Measurements from ENCODE around the gene TMTC4. TPM values are rescaled to one million over a fixed set of nuclear protein-coding genes. Genes with fewer than 3 reads are reported as not detected.

TMTC4 gene
- total RNA-seq, 2 experiments from 2014 or later: 15.7 to 19.8 TPM

DNA sequence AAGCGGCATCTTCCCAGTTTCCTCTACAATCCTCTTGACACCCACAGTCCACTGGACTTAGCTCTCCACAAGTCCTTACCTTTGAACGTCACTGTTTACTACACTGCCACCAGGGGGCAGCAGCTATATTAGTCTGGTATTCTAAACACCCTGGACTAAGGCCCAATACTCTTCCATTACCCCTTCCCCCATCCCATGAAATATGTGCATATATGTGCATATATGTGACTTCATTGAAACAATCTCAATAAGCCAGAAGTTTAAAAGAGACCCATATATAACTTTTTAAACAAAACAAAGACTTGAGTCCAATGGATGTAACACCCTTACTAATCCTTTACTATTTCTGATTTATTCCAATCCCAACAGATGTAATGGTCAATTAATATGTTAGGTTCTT, 101.5 kb downstream of the TMTC4 start:
- H2AFZ ChIP-seq (ENCODE audit: low read length): no peak overlapping the region
- no peaks in the 10 kb centered on the region for H3K79me2 ChIP-seq (ENCODE audit: insufficient read depth, low read depth, low read length)
- no peaks in the 10 kb centered on the region for H4K20me1 ChIP-seq (ENCODE audit: insufficient read depth, low read length)
- H3K9me2 ChIP-seq (ENCODE audit: insufficient read depth, low read length): no peaks in the 10 kb centered on the region
- CTCF ChIA-PET (ENCODE audit: unreplicated experiment): interaction anchor here (0.6 to 0.9 kb wide), 2 partner anchors 14 to 101 kb away, joined by 3 to 4 read pairs; no protein-coding TSS in a partner anchor
- DNase-seq (ENCODE audit: low spot score): peak; percentile 62
- POLR2A ChIA-PET: no interaction called here
- BruUV-seq (replicated peaks): no TSS peak
- no peaks in the 10 kb centered on the region for H3K9me3 ChIP-seq (ENCODE audit: low read length)
- no peak overlapping the region for H3K4me2 ChIP-seq (ENCODE audit: low read length)
- TF ChIP-seq, protein P1, sequence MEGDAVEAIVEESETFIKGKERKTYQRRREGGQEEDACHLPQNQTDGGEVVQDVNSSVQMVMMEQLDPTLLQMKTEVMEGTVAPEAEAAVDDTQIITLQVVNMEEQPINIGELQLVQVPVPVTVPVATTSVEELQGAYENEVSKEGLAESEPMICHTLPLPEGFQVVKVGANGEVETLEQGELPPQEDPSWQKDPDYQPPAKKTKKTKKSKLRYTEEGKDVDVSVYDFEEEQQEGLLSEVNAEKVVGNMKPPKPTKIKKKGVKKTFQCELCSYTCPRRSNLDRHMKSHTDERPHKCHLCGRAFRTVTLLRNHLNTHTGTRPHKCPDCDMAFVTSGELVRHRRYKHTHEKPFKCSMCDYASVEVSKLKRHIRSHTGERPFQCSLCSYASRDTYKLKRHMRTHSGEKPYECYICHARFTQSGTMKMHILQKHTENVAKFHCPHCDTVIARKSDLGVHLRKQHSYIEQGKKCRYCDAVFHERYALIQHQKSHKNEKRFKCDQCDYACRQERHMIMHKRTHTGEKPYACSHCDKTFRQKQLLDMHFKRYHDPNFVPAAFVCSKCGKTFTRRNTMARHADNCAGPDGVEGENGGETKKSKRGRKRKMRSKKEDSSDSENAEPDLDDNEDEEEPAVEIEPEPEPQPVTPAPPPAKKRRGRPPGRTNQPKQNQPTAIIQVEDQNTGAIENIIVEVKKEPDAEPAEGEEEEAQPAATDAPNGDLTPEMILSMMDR (conservative IDR thresholded peaks at IDR 0.05; ENCODE audit: low read length): peak; percentile 76
- TF ChIP-seq EZH2phosphoT487 (IDR thresholded peaks at IDR 0.05; ENCODE audit: borderline replicate concordance, low read depth, low read length): no peak
- H3K27ac ChIP-seq (ENCODE audit: low read depth, low read length, poor library complexity, severe bottlenecking): no peak overlapping the region
- intact Hi-C loops (cut with micrococcal nuclease; ENCODE audit: unreplicated experiment): no loop called here
- H3K4me1 ChIP-seq (ENCODE audit: insufficient read depth, low read length, poor library complexity, severe bottlenecking): no peaks in the 10 kb centered on the region
- H3K4me3 ChIP-seq (ENCODE audit: low read depth, low read length, poor library complexity, severe bottlenecking): no peak overlapping the region
- no peaks in the 10 kb centered on the region for H3K36me3 ChIP-seq (ENCODE audit: insufficient read depth, low read length)

DNA sequence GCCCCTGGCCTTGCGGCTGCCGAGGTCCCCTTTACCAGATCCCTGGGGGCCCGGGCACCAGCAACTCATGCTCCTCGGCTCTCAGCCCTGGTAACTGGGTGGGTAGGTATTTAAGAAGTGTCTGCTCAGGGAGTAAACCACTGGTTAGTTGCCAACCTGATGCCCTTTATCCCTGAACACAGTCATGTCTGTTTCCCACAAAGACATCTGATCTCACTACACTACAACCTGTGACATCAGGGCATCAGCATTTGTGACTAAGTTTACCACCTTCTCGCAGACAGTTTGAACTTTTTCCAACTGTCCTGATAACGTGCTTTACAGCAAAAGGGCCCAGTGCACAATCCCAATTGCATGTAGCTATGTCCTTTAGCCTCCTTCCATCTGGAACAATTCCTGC, 108.1 kb downstream of the TMTC4 start:
- no peaks in the 10 kb centered on the region for H3K79me2 ChIP-seq (ENCODE audit: insufficient read depth, low read depth, low read length)
- ChIA-PET CTCF (ENCODE audit: unreplicated experiment) (no interaction called here), POLR2A (no interaction called here)
- no peaks in the 10 kb centered on the region for H3K4me1 ChIP-seq (ENCODE audit: insufficient read depth, low read length, poor library complexity, severe bottlenecking)
- intact Hi-C loops (cut with micrococcal nuclease; ENCODE audit: unreplicated experiment): no loop called here
- H3K4me2 ChIP-seq (ENCODE audit: low read length): no peak overlapping the region
- no peak overlapping the region for H3K4me3 ChIP-seq (ENCODE audit: low read depth, low read length, poor library complexity, severe bottlenecking)
- H4K20me1 ChIP-seq (ENCODE audit: insufficient read depth, low read length): no peaks in the 10 kb centered on the region
- no peak overlapping the region for H2AFZ ChIP-seq (ENCODE audit: low read length)
- H3K27ac ChIP-seq (ENCODE audit: low read depth, low read length, poor library complexity, severe bottlenecking): no peak overlapping the region
- no TSS peak for BruUV-seq (replicated peaks)
- DNase-seq (ENCODE audit: low spot score): no peak
- no peaks in the 10 kb centered on the region for H3K9me2 ChIP-seq (ENCODE audit: insufficient read depth, low read length)
- no peak for TF ChIP-seq EZH2phosphoT487 (IDR thresholded peaks at IDR 0.05; ENCODE audit: borderline replicate concordance, low read depth, low read length)
- TF ChIP-seq, protein P1 (conservative IDR thresholded peaks at IDR 0.05; ENCODE audit: low read length): no peak
- H3K36me3 ChIP-seq (ENCODE audit: insufficient read depth, low read length): no peaks in the 10 kb centered on the region
- H3K9me3 ChIP-seq (ENCODE audit: low read length): no peaks in the 10 kb centered on the region

DNA sequence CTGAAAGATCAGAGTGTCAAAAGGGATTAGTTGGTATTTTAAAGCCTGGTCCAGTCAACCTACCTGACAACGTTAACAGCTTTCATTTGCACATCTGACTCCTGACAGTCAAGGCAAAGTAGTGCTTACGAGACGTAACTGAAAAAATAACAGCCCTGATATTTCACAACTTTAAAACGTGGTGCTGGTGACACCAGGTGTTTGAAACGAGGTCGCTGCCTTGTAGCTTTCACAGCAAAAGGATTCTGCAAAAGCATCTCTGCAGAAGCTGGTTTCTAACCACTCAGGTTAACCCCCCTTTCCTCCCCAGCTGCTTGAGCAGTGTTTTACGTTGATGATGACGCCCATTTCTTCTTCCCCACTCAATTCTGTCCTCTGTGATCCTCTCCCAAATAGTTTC, 109.3 kb downstream of the TMTC4 start:
- intact Hi-C loops (cut with micrococcal nuclease; ENCODE audit: unreplicated experiment): no loop called here
- Histone ChIP-seq H4K20me1 (ENCODE audit: insufficient read depth, low read length) (no peaks in the 10 kb centered on the region), H3K4me3 (ENCODE audit: low read depth, low read length, poor library complexity, severe bottlenecking) (no peak overlapping the region), H3K9me2 (ENCODE audit: insufficient read depth, low read length) (no peaks in the 10 kb centered on the region), H3K36me3 (ENCODE audit: insufficient read depth, low read length) (no peaks in the 10 kb centered on the region), H3K27ac (ENCODE audit: low read depth, low read length, poor library complexity, severe bottlenecking) (no peak overlapping the region), H3K9me3 (ENCODE audit: low read length) (no peaks in the 10 kb centered on the region), H3K4me2 (ENCODE audit: low read length) (no peak overlapping the region), H3K79me2 (ENCODE audit: insufficient read depth, low read depth, low read length) (no peaks in the 10 kb centered on the region), H3K4me1 (ENCODE audit: insufficient read depth, low read length, poor library complexity, severe bottlenecking) (no peaks in the 10 kb centered on the region), H2AFZ (ENCODE audit: low read length) (no peak overlapping the region)
- no peak for DNase-seq (ENCODE audit: low spot score)
- BruUV-seq (replicated peaks): no TSS peak
- POLR2A ChIA-PET: no interaction called here
- CTCF ChIA-PET (ENCODE audit: unreplicated experiment): no interaction called here
- TF ChIP-seq, protein P1 (conservative IDR thresholded peaks at IDR 0.05; ENCODE audit: low read length): no peak
- TF ChIP-seq EZH2phosphoT487 (IDR thresholded peaks at IDR 0.05; ENCODE audit: borderline replicate concordance, low read depth, low read length): no peak
